HG03108 (cell line): Measurements from ENCODE around the gene PVALB.

Experiments used
- ATAC-seq: cut with Tn5 transposase; IDR thresholded peaks from one replicate; pipeline ENCODE4 v1.9.1; 2021; ENCODE audit warnings: moderate library complexity; ENCODE audit not compliant: unreplicated experiment

Gene PVALB, protein sequence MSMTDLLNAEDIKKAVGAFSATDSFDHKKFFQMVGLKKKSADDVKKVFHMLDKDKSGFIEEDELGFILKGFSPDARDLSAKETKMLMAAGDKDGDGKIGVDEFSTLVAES

GRCh38 chr22:36816636-36817524, at the start of gene PVALB:
PVALB (minus strand) TSS chr22:36817035; CDS start chr22:36817005, 30 bp downstream.
- no peak for ATAC-seq

DNA sequence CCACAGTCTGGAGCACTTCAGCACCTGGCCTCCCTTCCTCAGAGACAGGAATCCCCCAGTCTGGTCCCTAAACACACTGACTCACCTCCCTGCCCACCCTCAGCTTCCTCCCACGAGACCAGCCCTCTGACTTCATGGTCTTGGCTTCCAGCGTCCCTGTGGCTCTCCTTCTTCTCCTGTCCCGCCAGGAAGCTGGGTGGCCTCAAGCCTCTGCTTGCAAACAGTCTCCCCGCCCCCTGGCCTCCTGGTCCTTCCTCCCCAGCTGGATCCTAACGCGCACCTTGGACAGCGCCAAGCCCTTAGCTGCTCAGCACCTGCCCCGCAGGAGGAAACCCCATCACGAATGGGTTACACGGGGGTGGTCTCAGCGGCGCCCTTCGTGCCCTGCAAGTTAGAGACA, 48.5 kb upstream of the PVALB start:
- no peak for ATAC-seq

DNA sequence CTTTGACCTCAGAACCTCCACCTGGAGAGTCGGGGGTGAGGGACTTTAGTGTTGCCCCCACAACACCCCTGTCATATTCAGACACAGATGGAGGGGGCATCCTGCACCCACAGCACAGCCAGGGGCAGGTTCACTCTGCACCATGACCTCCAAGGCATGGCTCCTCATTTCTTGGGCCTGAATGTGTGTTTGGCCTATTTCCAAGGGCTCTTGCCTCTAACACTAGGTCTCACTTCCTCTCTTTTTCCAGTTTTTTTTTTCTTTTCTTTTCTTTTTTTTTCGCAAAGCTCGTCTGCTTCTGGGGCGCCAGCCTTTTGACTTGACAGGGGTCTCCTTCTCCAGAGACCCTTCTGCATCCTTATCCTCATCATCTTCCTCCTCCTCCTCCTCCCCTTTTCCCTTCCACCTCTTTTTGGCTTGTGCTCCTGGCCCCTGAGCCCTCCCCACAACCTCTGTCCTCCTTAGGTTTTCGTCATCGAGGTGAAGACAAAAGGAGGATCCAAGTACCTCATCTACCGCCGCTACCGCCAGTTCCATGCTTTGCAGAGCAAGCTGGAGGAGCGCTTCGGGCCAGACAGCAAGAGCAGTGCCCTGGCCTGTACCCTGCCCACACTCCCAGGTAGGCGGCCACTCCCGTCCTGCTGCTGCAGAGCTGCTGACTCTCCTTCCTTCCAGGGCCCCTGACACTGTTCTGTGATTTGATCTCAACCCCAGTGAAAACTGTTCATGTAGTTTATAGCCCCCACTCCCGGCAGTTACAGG, 47.8 kb upstream of the PVALB start:
- ATAC-seq: no peak

GRCh38 chr22:36863979-36864378, 47.1 kb upstream of the PVALB start:
- ATAC-seq: no peak

- no peak for ATAC-seq
These were observed 46.4 kb upstream of the PVALB start for GRCh38 chr22:36863281-36863680.

- peak; percentile 33 for ATAC-seq
These were observed 45.7 kb upstream of the PVALB start for GRCh38 chr22:36862251-36863242.

- ATAC-seq: peak; percentile 58
These were observed 44.2 kb upstream of the PVALB start, which contains the start of gene NCF4 for GRCh38 chr22:36860821-36861659. NCF4 (plus strand) TSS chr22:36861006; CDS start chr22:36861172, 166 bp downstream.

- no peak for ATAC-seq
These were observed 43.6 kb upstream of the PVALB start for GRCh38 chr22:36860438-36860820.

- ATAC-seq: no peak
These were observed 43.2 kb upstream of the PVALB start for GRCh38 chr22:36860017-36860416.

- ATAC-seq: no peak
These were observed 42.1 kb upstream of the PVALB start for GRCh38 chr22:36858966-36859365.

DNA sequence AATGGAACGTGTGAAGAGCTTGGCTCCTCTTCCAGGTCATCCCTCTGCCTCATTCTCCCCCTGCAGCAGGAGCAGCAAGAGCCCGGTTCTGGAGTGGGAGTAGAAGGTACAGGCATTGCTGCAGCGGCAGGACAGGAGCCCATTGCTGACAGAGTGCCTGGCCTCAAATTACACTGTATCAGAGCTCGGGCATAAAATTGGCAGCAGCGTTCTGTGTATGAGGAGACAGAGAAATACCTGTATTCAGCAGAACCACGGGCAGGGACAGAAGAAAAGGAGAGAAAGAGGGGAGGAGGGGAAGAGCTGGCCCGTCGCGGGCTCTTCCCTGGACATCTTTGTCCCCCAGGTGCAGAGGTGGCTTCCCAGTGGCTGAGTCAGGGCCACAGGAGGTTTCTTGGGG, 41.3 kb upstream of the PVALB start:
- no peak for ATAC-seq

- no peak for ATAC-seq
These were observed 39.9 kb upstream of the PVALB start for GRCh38 chr22:36856792-36857135.

GRCh38 chr22:36856121-36856791, 39.4 kb upstream of the PVALB start:
- ATAC-seq: peak; percentile 30

DNA sequence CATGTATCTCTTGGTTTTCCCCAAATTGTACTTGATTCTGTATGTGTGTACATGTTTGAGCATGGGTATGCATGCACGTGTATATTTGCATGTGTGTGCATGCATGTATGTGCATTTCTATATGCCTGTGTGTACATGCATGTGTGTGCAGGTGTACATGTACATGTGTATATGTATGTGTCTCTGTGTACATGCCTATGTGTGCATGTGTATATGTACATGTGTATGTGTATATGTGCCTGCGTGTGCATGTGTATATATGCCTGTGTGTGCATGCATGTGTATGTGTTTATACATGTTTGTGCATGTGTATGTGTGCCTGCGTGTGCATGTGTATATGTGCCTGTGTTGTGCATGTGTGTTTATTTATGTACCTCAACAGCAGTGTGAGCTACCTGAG, 38.6 kb upstream of the PVALB start:
- ATAC-seq: no peak

DNA sequence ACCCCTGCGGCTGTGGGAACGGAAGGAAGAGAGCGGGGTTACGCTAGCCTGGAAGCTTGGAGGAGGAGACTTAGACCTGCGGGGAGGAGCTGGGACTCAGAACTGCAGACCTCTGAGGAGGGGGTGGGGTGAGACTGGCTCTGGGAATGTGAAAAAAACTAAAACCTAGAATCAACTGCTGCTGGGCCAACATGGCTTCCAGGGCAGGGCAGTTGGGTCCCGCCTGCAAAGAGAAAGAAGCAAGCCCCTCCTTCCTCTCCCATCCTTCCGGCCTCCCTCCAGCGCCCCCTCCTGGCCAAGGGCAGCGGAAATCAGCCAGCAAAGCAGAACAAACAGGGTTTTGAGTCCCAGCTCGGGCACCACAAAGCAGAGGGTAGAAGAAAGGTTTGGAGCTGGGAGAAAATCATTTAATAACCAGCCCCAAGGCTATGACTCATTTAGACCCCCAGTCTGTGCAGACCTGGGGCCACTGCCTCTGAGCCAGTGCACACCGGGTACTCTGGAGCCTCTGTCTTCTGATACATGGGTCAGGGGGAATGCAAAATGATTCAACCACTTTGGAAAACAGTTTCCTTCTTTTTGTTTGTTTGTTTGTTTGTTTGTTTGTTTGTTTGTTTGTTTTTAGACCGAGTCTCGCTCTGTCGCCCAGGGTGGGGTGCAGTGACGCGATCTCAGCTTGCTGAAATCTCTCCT, 36.7 kb upstream of the PVALB start:
- ATAC-seq: no peak

- no peak for ATAC-seq
These were observed 35.5 kb upstream of the PVALB start for GRCh38 chr22:36852056-36852973.

DNA sequence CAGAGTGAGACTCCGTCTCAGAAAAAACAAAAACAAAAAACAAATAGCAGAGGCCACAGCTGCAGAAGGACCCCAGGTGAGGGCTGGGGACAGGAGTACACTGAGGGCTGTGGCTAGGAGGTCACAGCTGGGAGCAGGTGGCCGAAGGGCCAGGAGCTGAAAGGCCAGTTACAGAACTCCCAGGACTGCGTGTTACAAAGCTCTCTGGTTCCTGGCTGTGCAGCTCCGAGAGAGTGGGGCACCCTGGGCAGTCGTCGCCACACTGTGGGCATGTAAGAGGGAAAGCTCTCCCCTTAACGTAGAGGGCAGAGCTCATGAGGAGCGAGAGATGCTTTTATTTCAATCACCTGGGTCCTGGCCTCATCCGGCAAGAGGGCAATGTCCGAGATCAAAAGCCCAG, 33.8 kb upstream of the PVALB start:
- no peak for ATAC-seq

- ATAC-seq: no peak
These were observed 33.2 kb upstream of the PVALB start for GRCh38 chr22:36850056-36850455.
